Measurements from ENCODE around the gene GRIK4.
A peak's percentile ranks its signal among the peaks of the same experiment; 100 is the strongest.

GRIK4 gene

GRCh38 chr11:120931057-120931779, 419.7 kb downstream of the GRIK4 start:
- DNase-seq, result no peak

DNA sequence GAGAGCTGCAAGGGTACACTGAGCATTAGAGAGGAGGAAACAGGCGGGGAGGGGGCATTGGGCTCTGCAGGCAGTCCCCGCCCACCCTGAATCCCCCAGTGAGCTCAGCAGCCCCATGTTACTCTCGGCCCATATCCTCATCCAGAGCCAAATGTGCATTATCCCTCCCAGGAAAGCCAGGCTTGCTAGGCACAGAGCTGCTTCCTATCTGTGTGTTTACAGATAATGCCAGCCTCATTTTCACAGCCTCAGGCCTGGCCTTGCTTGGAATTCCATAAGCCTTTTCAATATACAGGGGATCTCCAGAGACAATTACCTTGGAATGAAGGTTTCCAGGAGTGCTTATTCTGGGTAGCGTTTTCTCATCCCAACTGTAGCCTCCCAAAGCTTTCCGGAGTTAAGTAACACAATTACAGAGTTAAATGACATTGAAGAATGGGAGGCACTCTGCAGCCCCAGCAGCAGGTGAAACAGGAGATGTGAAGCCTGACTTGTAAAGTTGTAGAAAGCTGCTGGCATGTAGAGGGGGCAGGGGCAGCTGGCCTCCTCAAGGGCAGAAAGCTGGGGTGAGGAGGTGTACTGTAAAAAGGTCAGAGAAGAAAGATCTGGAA, 420.9 kb downstream of the GRIK4 start:
- DNase-seq, result no peak

DNA sequence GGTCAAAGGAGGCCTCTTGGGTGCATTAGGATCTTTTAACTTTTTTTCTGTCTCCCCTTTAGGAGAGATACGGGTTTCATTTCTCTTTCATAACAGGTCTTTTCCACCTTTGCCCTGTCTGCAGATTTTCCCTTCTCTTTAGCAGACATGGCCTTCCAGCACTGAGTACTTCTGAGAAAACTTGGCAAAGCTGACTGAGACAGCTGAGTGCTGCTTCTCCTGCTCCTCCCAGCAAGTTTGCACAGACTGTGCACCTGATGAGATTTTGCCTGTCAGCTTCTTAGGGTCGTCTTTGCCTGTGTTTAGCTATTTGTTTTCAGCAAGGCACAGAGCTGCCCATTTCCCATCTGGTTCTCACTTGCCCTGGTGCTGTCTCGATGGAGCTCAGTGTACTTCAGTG, 424.8 kb downstream of the GRIK4 start:
- no peak for DNase-seq

- no peak for DNase-seq
These were observed 426.0 kb downstream of the GRIK4 start for GRCh38 chr11:120937501-120937900.

DNA sequence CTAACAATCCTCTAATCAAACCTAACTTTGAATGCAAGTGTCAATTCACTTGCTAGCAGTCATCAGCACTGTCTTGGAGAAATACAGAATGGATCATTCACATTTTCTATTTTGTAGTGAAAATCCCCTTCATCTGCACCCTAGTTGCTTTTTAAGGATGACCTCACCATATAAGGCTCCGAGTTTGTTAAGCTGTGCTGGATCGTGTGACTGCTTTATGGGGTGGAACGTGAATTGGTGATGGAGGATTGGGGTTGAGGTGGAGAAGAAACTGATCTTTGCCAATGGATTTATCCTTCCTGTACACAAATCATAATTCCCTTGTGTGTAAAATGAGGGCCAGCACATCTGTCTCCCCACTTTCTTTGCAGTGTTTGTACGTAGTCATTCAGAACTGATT, 426.7 kb downstream of the GRIK4 start:
- no peak for DNase-seq

DNA sequence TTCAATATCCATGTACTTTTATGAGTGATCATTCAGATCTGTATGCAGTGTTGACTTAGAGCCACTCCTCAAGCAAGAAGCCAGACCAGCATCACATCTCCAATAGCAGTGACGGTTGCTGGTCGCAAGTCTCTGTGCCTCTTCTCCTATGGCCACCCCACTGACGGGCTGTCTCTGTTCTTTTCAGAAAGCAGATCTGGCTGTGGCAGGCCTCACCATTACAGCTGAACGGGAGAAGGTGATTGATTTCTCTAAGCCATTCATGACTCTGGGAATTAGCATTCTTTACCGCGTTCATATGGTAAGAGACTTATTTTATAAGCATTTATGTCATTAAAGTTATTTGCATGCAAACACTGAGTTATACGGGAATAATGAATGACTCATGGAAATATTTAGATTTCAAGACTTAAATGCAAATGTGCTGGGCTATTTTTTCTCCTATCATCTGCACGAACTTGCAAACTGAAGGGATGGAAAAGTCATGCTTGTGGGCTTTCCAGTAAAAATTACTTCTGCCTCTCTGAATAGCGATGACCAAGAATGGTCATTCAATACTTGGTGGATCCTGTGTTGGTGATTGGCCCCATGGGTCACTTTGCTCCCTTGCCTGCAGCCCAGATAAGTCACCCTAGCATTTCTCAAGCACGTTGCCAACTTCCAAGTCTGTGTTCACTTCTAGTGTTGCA, 428.8 kb downstream of the GRIK4 start:
- DNase-seq, result no peak

DNA sequence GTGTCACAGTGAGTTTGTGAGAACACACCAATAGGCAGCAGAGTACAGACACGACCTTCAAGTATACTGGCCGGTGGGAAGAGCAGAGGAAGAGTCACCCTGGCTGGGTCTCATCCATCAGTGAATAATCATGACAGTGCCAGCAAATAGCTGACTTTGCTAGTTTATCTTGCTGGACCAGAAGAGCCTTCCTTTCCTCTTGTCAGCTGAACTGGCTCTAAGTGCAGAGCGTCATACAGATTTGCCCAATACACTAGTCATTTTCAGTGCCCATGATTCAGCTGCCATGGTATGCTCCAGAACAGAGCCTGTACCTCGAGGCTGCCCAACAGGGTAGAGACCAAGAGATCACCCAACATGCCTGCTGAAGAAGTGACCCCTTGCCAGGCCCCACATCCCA, 429.5 kb downstream of the GRIK4 start:
- no peak for DNase-seq

DNA sequence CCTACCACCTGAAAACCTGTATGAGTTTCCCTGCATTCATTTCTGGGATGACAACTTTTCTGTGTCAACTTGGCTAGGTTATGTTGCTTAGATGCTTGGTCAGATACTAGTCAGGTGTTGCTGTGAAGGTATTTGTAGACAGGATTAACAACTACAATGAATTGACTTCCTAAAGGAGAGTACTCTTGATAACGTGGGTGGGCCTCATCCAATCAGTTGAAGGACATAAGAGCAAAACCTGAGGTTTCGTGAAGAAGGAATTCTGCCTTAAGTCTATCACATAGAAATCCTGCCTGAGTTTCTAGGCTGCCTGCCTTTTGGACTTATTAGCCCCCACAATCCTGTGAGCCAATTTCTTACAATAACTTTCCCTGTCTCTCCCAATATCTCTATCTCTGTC, 431.2 kb downstream of the GRIK4 start:
- DNase-seq, result no peak

DNA sequence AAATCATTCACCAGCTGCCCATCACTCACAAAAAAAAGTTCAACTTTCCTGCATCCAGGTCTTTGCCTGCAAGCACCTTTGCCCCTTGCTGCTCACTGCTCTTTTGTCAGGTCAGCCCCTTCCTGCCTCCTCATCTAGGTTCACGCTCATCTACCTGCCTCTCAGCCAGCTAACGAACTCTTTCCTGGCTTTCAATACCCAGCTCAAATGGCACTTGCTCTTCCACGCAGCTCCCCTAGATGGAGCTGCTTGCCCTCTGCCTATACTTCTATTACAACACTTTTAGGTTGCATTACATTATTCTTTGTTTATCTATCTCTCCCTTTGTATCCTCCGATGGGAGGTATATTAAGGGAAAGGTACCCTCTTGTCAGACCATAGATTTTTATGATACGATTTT, 433.5 kb downstream of the GRIK4 start:
- no peak for DNase-seq

GRCh38 chr11:120950880-120951279, 439.3 kb downstream of the GRIK4 start:
- DNase-seq, result no peak

DNA sequence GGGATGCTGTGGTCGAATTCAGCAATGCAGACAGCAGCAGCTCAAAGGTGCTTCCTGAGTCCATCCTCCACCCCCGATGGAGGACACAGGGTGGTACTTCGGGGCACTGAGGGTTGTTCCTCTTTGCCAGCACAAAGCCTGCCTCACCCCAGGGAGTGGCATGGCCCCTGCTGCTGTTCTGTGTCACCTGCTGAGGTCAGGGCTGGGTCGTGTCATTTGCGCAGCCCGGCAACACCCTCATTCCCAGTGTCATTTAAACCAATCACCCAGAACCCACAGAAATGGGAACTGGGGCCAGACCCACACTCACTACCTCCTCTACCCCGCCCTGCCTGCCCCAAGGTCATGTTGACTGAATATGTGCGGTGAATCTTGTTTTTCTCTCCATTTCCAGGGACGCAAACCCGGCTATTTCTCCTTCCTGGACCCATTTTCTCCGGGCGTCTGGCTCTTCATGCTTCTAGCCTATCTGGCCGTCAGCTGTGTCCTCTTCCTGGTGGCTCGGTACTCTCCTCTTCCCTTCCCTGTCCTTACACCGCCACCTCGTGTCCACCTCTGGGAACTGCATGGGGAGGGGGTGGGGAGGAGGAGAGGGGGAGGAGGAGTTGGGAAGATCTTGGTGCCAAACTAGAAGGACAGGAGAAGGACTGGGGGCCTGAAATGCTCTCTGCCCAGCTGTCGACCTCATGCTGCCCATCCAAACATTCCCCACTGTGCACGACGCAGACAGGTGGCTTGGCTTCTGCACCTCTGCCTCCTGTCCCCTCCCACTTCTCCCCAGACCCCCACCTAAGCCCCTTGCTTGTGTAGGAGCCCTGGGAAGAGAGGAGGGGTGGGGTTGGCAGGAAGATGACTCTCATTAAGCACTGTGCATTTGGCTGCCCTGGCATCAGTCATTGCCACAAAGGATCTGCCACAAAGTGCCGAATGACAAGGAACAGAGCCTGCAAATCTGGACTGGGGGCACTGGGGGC, 441.2 kb downstream of the GRIK4 start:
- DNase-seq, result peak; percentile 62

- DNase-seq, result no peak
These were observed 442.8 kb downstream of the GRIK4 start for GRCh38 chr11:120954381-120954780.

GRCh38 chr11:120956710-120957495, 445.4 kb downstream of the GRIK4 start:
- no peak for DNase-seq

GRCh38 chr11:120958185-120958584, 446.6 kb downstream of the GRIK4 start:
- DNase-seq, result no peak

DNA sequence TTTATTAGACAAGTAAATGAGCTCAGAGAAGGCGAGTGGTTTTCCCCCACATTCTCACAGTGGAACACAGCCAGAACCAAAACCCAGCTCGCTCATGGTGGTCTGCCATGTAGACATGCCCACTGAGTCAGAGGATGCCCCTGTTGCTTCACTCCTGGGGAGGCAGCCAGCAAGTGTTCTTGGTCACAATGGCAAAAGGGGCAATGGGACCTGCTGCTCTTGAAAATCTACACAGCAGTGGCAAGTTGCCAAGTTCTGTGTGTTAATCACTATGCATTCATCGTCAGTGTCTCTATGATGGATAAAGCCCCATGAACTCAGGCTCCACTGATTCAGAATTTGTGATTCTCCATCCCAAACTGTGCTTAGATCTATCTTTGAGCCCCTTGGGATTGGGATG, 447.6 kb downstream of the GRIK4 start:
- DNase-seq, result no peak

DNA sequence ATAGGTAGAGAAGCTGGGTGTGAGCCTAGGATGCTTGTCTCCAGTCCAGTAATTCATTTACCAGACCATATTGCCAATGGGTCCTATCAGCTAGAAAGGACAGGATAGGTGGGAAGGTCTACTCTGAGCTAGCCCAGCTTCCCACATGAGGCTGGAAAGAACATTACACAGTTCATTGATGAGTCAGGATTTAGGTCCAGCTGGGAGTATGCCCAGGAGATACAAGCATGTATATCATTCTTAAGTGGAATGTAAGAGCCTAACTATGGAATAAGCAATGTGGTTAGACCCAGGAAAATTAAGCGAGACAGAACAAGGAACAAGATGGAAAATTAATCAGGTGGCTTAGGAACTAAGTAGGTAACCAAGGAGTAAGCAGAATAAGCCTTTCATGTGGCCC, 453.3 kb downstream of the GRIK4 start:
- DNase-seq, result peak; percentile 72

GRCh38 chr11:120966840-120967239, 455.3 kb downstream of the GRIK4 start:
- DNase-seq, result no peak

- no peak for DNase-seq
These were observed 458.4 kb downstream of the GRIK4 start for GRCh38 chr11:120969993-120970392.

DNA sequence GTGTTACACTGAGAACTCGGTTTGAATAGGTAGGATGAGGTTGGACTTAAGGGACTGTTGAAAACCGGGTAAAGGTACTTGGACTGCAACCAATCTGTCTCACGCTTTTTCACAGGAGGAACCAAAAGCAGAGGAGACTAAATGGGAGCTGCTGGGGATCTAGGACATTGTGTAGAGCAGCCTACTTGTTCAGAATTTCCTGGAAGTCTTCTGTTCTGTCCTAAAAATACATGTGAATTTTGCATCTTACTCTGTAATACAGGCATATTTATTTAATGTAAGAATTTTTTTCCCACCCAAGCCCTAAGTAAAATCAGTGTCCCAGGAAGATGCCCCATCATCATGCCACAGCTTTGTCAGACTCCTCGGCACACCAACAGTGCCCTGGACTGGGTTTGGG, 460.3 kb downstream of the GRIK4 start:
- no peak for DNase-seq

DNA sequence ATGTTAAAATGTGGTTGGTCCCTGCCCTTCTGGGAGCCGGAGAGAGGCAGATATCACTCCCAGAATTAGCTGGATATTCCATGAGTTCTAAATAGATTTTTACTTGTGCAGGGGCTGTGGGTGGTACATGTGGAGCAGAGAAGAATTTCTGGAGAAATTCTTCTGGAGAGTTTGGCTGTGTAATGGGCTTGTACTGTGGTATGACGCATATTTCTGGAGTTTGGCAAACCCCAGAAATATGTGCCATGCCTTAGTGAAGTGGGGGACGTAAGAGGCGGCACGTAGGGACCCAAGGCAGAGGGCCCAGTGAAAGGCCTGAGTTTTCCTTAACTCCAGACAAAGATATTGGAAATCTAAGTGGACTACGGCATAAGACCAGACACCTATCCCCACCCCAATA, 461.1 kb downstream of the GRIK4 start:
- no peak for DNase-seq

DNA sequence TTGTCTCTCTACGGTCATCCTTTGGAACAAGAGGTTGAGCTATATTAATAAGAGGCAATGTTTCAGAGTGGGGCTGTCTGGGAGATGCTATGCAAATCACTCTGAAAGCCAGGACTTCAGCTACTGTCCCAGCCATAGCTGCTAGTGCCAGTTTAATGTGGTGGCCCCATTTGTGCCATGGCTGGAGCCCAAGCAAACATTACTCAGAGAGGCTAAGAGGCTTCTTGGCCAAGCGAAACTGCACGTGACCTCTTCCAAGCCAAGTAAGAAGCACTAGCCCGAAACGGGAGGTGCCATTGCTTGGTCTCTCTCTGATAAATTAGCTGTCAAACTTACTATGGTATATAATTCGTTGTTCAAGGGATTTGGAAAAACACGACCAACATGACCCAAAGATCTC, 462.0 kb downstream of the GRIK4 start:
- no peak for DNase-seq

GRCh38 chr11:120974466-120974865, 462.9 kb downstream of the GRIK4 start:
- DNase-seq, result no peak
